Lower leg skin (tissue), 3 donors: ENCODE measurements around the gene GTPBP6.

Experiments
- POLR2A ChIP-seq, 2 donors: fragments of 450-650 bp; IDR thresholded peaks; one replicate each; pipeline ENCODE4 v1.6.1; 2016 to 2017; ENCODE audit warnings: antibody characterized with exemption in 2 of 2, mild to moderate bottlenecking in 1 of 2, moderate library complexity in 1 of 2
- TF ChIP-seq, protein P1 (sequence below), 3 donors: fragments of 450-650 bp; IDR thresholded peaks; one replicate each; pipeline ENCODE4 v1.5.1; 2016; ENCODE audit warnings: antibody characterized with exemption in 3 of 3, mild to moderate bottlenecking in 3 of 3, moderate library complexity in 2 of 3

DNA sequence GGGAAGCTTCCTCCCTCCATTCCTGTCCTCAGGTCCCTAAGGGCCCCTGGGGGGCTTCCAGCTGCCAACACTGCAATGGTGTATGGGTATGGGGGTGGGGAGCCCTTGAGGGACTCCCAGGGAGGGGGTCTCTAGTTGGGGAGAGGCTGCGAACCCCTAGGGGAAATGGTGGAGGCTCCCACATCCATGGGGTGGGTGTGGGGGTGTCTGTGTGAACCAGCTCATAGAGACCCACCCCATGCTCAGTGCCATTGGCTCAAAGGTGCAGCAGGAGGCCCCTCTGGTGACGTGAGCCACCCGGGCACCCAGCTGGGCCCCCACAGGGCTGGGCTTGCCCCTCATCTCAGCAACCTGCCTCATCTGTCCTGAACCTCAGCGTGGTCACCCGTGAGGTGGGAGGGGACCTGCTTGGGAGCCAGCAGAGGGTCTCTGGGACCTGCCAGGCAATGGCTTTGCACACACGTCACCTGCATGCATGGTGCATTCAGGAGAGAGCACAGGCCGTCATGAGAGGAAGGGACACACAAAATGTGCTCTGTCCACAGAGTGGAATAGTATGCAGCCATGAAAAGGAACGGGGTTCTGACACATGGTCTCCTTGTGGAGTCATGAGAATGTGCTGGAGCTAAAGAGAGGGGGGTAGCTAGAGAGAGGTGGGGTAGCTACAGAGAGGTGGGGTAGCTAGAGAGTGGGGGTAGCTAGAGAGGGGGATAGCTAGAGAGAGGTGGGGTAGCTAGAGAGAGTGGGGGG, 60.1 kb downstream of the GTPBP6 start:
- TF ChIP-seq, protein P1, sequence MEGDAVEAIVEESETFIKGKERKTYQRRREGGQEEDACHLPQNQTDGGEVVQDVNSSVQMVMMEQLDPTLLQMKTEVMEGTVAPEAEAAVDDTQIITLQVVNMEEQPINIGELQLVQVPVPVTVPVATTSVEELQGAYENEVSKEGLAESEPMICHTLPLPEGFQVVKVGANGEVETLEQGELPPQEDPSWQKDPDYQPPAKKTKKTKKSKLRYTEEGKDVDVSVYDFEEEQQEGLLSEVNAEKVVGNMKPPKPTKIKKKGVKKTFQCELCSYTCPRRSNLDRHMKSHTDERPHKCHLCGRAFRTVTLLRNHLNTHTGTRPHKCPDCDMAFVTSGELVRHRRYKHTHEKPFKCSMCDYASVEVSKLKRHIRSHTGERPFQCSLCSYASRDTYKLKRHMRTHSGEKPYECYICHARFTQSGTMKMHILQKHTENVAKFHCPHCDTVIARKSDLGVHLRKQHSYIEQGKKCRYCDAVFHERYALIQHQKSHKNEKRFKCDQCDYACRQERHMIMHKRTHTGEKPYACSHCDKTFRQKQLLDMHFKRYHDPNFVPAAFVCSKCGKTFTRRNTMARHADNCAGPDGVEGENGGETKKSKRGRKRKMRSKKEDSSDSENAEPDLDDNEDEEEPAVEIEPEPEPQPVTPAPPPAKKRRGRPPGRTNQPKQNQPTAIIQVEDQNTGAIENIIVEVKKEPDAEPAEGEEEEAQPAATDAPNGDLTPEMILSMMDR (IDR thresholded peaks at IDR 0.05), result no peak
- no peak for TF ChIP-seq POLR2A (IDR thresholded peaks at IDR 0.05)
